Mesendoderm (in vitro differentiated cells): ENCODE results near the gene ZNF845. TPM values are rescaled to one million over a fixed set of nuclear protein-coding genes. Genes with fewer than 3 reads are reported as not detected.
A peak's percentile ranks its signal among the peaks of the same experiment; 100 is the strongest.
"Not testable (repeated sequence)": the region's sequence is repeated elsewhere in the genome, so short reads cannot be mapped to it uniquely, and the experiment has no call there.

Experiments
- DNase-seq: peaks from one replicate; pipeline ENCODE4 v3.0.0; 2013
- H2AK5ac ChIP-seq: 2 replicates; pipeline ENCODE4 v1.6.1; 2013; ENCODE audit warnings: low read length, inconsistent platforms
- H2BK120ac ChIP-seq: 2 replicates; pipeline ENCODE4 v1.6.1; 2013; ENCODE audit warnings: low read depth, mild to moderate bottlenecking, low read length, moderate library complexity, mixed read lengths
- H2BK15ac ChIP-seq: replicated peaks from 2 replicates; pipeline ENCODE4 v1.6.1; 2013; ENCODE audit warnings: low read depth, mild to moderate bottlenecking, moderate library complexity
- H2BK5ac ChIP-seq: 2 replicates; pipeline ENCODE4 v1.6.1; 2013; ENCODE audit warnings: low read length, inconsistent platforms
- H3K18ac ChIP-seq: 2 replicates; pipeline ENCODE4 v1.6.1; 2013; ENCODE audit warnings: mild to moderate bottlenecking, low read length, mixed read lengths
- H3K23ac ChIP-seq: one replicate; pipeline ENCODE4 v1.6.1; 2013; ENCODE audit warnings: low read length
- H3K27ac ChIP-seq: 2 replicates; pipeline ENCODE4 v1.5.1; 2013; ENCODE audit warnings: low read depth, mild to moderate bottlenecking, inconsistent platforms, low read length, moderate library complexity
- H3K27me3 ChIP-seq: 2 replicates; pipeline ENCODE4 v1.6.1; 2013; ENCODE audit warnings: low read length, control low read depth, mild to moderate bottlenecking, inconsistent platforms; ENCODE audit not compliant: insufficient read depth, poor library complexity
- H3K36me3 ChIP-seq: 2 replicates; pipeline ENCODE4 v1.6.1; 2013; ENCODE audit warnings: low read length, inconsistent platforms; ENCODE audit not compliant: control insufficient read depth, insufficient read depth
- H3K4ac ChIP-seq: one replicate; pipeline ENCODE4 v1.6.1; 2013; ENCODE audit warnings: low read depth, mild to moderate bottlenecking, low read length, moderate library complexity
- H3K4me1 ChIP-seq: 2 replicates; pipeline ENCODE4 v1.6.1; 2013; ENCODE audit warnings: low read depth, low read length, inconsistent platforms; ENCODE audit not compliant: control insufficient read depth
- H3K4me2 ChIP-seq: 2 replicates; pipeline ENCODE4 v1.6.1; 2013; ENCODE audit warnings: low read length
- H3K4me3 ChIP-seq: 2 replicates; pipeline ENCODE4 v1.5.1; 2013; ENCODE audit warnings: mild to moderate bottlenecking, low read length
- H3K56ac ChIP-seq: one replicate; pipeline ENCODE4 v1.6.1; 2013; ENCODE audit warnings: low read length
- H3K79me1 ChIP-seq: 2 replicates; pipeline ENCODE4 v1.6.1; 2013; ENCODE audit warnings: low read length, inconsistent platforms
- H3K79me2 ChIP-seq: 2 replicates; pipeline ENCODE4 v1.6.1; 2013; ENCODE audit warnings: mild to moderate bottlenecking, low read length; ENCODE audit not compliant: control insufficient read depth, insufficient read depth
- H3K9ac ChIP-seq: 2 replicates; pipeline ENCODE4 v1.6.1; 2013; ENCODE audit warnings: low read length, inconsistent platforms
- H4K5ac ChIP-seq: one replicate; pipeline ENCODE4 v1.6.1; 2013; ENCODE audit warnings: low read length
- H4K8ac ChIP-seq: one replicate; pipeline ENCODE4 v1.6.1; 2013; ENCODE audit warnings: low read depth, mild to moderate bottlenecking, control low read depth, low read length, moderate library complexity
- WGBS: extraction: QIAGEN DNeasy Blood & Tissue Kit; methylation state at CpG from one replicate; pipeline ENCODE4 v1.1.7; 2013; ENCODE audit warnings: low lambda C conversion rate, missing lambda C conversion rate; ENCODE audit not compliant: insufficient coverage; ENCODE audit errors: extremely low coverage; 5-methylcytosine and 5-hydroxymethylcytosine counted together
- polyA plus RNA-seq, 2 experiments: library from polyadenylated mRNA; stranded (reverse); fragments of 200-250 nt; gene quantifications; one replicate each; pipeline ENCODE4 v1.2.3, GENCODE V29; 2013

The ZNF845 gene
- 8.2 TPM for polyA plus RNA-seq (2013, experiment 1 of 2)
- 7.9 TPM for polyA plus RNA-seq (2013, experiment 2 of 2)

- Histone ChIP-seq H3K27ac (peak within 1 kb of the TSS; percentile 48), H4K5ac (no peak within 1 kb of the TSS)
- WGBS, result no CpG with 5 or more reads among the region's 61 CpGs
Measured at GRCh38 chr19:53333463-53334449, at the start of gene ZNF845. Gene ZNF845, plus strand, starts transcription at chr19:53333749. Its CDS starts 7,559 bp downstream, at chr19:53341308.

GRCh38 chr19:53285087-53285486 is 48.5 kb upstream of the ZNF845 start:
- WGBS, result no CpG with 5 or more reads among the region's 4 CpGs
- Histone ChIP-seq H3K36me3 (no peaks in the 10 kb centered on the region), H2BK15ac (no peak overlapping the region)

More at GRCh38 chr19:53333463-53334449, at the start of gene ZNF845:
- Histone ChIP-seq H3K4me3 (peak within 1 kb of the TSS; percentile 98), H3K18ac (peak within 1 kb of the TSS; percentile 34), H2BK5ac (no peak within 1 kb of the TSS), H2BK120ac (no peak within 1 kb of the TSS), H3K9ac (peak within 1 kb of the TSS; percentile 90), H2BK15ac (no peak within 1 kb of the TSS), H4K8ac (no peak within 1 kb of the TSS), H3K4me1 (no peaks in the 10 kb centered on the region), H3K79me2 (no peaks in the 10 kb centered on the region), H2AK5ac (no peak within 1 kb of the TSS), H3K36me3 (no peaks in the 10 kb centered on the region), H3K27me3 (no peaks in the 10 kb centered on the region), H3K56ac (peak within 1 kb of the TSS; percentile 92), H3K4me2 (peak within 1 kb of the TSS; percentile 66), H3K23ac (peak within 1 kb of the TSS; percentile 80), H3K79me1 (peaks cover 1% of the 10 kb centered on the region), H3K4ac (peak within 1 kb of the TSS; percentile 38)
- DNase-seq, result peak; percentile 96

GRCh38 chr19:53290758-53291549 is 42.6 kb upstream of the ZNF845 start:
- no peak overlapping the region for H2BK120ac ChIP-seq
- no peak overlapping the region for H2AK5ac ChIP-seq
- DNase-seq, result no peak
- H3K79me2 ChIP-seq, result no peaks in the 10 kb centered on the region
- H3K18ac ChIP-seq, result no peak overlapping the region
- no peak overlapping the region for H3K4ac ChIP-seq
- no peak overlapping the region for H3K27ac ChIP-seq
- no peaks in the 10 kb centered on the region for H3K27me3 ChIP-seq
- H4K5ac ChIP-seq, result no peak overlapping the region
- no CpG with 5 or more reads among the region's 47 CpGs for WGBS
- H3K56ac ChIP-seq, result no peak overlapping the region
- H3K36me3 ChIP-seq, result no peaks in the 10 kb centered on the region
- H3K23ac ChIP-seq, result no peak overlapping the region
- H2BK5ac ChIP-seq, result no peak overlapping the region
- no peaks in the 10 kb centered on the region for H3K4me1 ChIP-seq
- no peak overlapping the region for H2BK15ac ChIP-seq
- no peak overlapping the region for H4K8ac ChIP-seq
- no peaks in the 10 kb centered on the region for H3K79me1 ChIP-seq
- no peak overlapping the region for H3K4me3 ChIP-seq
- H3K9ac ChIP-seq, result no peak overlapping the region
- no peak overlapping the region for H3K4me2 ChIP-seq

More at GRCh38 chr19:53285087-53285486, 48.5 kb upstream of the ZNF845 start:
- no peaks in the 10 kb centered on the region for H3K27me3 ChIP-seq
- H3K23ac ChIP-seq, result no peak overlapping the region
- no peaks in the 10 kb centered on the region for H3K4me1 ChIP-seq
- no peak overlapping the region for H4K8ac ChIP-seq
- H4K5ac ChIP-seq, result no peak overlapping the region
- H2AK5ac ChIP-seq, result no peak overlapping the region
- H3K4me3 ChIP-seq, result no peak overlapping the region
- H3K4me2 ChIP-seq, result no peak overlapping the region
- DNase-seq, result no peak
- no peak overlapping the region for H3K4ac ChIP-seq
- no peak overlapping the region for H2BK5ac ChIP-seq
- H3K9ac ChIP-seq, result no peak overlapping the region
- H3K27ac ChIP-seq, result no peak overlapping the region
- no peak overlapping the region for H2BK120ac ChIP-seq
- no peaks in the 10 kb centered on the region for H3K79me1 ChIP-seq
- H3K56ac ChIP-seq, result no peak overlapping the region
- H3K79me2 ChIP-seq, result no peaks in the 10 kb centered on the region
- no peak overlapping the region for H3K18ac ChIP-seq

GRCh38 chr19:53294786-53295441 is 38.6 kb upstream of the ZNF845 start:
- no peak overlapping the region for H4K8ac ChIP-seq
- H3K18ac ChIP-seq, result no peak overlapping the region
- H3K4me1 ChIP-seq, result no peaks in the 10 kb centered on the region
- no peak overlapping the region for H3K4me2 ChIP-seq
- H3K79me1 ChIP-seq, result no peaks in the 10 kb centered on the region
- H3K9ac ChIP-seq, result no peak overlapping the region
- no peaks in the 10 kb centered on the region for H3K36me3 ChIP-seq
- H3K56ac ChIP-seq, result no peak overlapping the region
- H4K5ac ChIP-seq, result no peak overlapping the region
- no peak overlapping the region for H3K4ac ChIP-seq
- H2AK5ac ChIP-seq, result no peak overlapping the region
- DNase-seq, result peak; percentile 26
- no peak overlapping the region for H2BK15ac ChIP-seq
- no peaks in the 10 kb centered on the region for H3K79me2 ChIP-seq
- no peak overlapping the region for H2BK5ac ChIP-seq
- H3K4me3 ChIP-seq, result no peak overlapping the region
- no peak overlapping the region for H3K23ac ChIP-seq
- WGBS, result no CpG with 5 or more reads among the region's 7 CpGs
- no peak overlapping the region for H3K27ac ChIP-seq
- no peaks in the 10 kb centered on the region for H3K27me3 ChIP-seq
- H2BK120ac ChIP-seq, result no peak overlapping the region

- H3K27me3 ChIP-seq, H2BK5ac ChIP-seq, H3K18ac ChIP-seq, H3K79me1 ChIP-seq, H3K23ac ChIP-seq, H3K4me3 ChIP-seq, H3K4me2 ChIP-seq, H3K4ac ChIP-seq, H2BK15ac ChIP-seq, H3K36me3 ChIP-seq, H2AK5ac ChIP-seq, H4K8ac ChIP-seq, DNase-seq, H3K9ac ChIP-seq, H3K4me1 ChIP-seq, H3K27ac ChIP-seq, H2BK120ac ChIP-seq, H4K5ac ChIP-seq, H3K56ac ChIP-seq, H3K79me2 ChIP-seq: not testable (repeated sequence)
- WGBS, result no CpG with 5 or more reads among the region's 8 CpGs
Measured at GRCh38 chr19:53301341-53301740, 32.2 kb upstream of the ZNF845 start.
